ENCODE measurements around the gene LRRFIP1.

LRRFIP1 gene

GRCh38 chr2:237653776-237654558 lies 26.6 kb downstream of the LRRFIP1 start:
- Histone ChIP-seq H3F3A (ENCODE audit: insufficient read depth, low read length) (no peaks in the 10 kb centered on the region), H3K4me3 (ENCODE audit: low read length) (no peak overlapping the region), H3K9me3 (replicated peaks; ENCODE audit: insufficient read depth, low read length) (no peaks in the 10 kb centered on the region), H3K36me3 (replicated peaks; ENCODE audit: insufficient read depth, low read length) (no peaks in the 10 kb centered on the region), H4K20me1 (ENCODE audit: insufficient read depth, low read length) (no peaks in the 10 kb centered on the region), H3K9me2 (replicated peaks; ENCODE audit: insufficient read depth, low read length) (no peaks in the 10 kb centered on the region), H3K4me1 (ENCODE audit: low read length) (no peaks in the 10 kb centered on the region), H3K79me2 (ENCODE audit: low read length) (no peaks in the 10 kb centered on the region), H3K9ac (ENCODE audit: low read length) (no peak overlapping the region), H3K27me3 (replicated peaks; ENCODE audit: insufficient read depth, low read length) (no peaks in the 10 kb centered on the region), H2AFZ (ENCODE audit: low read length) (no peak overlapping the region), H3K4me2 (ENCODE audit: low read depth, low read length) (no peak overlapping the region), H3K27ac (ENCODE audit: low read length) (no peak overlapping the region)
- TF ChIP-seq CTCF (IDR thresholded peaks at IDR 0.05; ENCODE audit: low read length), result no peak
- TF ChIP-seq EZH2phosphoT487 (IDR thresholded peaks at IDR 0.05; ENCODE audit: low read length), result no peak
- TF ChIP-seq EZH2 (optimal IDR thresholded peaks at IDR 0.05; ENCODE audit: low read depth, low read length), result no peak
- no peak for DNase-seq

GRCh38 chr2:237657063-237657462 lies 29.7 kb downstream of the LRRFIP1 start:
- H3K4me2 ChIP-seq (ENCODE audit: low read depth, low read length), result no peak overlapping the region
- no peaks in the 10 kb centered on the region for H3K27me3 ChIP-seq (replicated peaks; ENCODE audit: insufficient read depth, low read length)
- no peaks in the 10 kb centered on the region for H4K20me1 ChIP-seq (ENCODE audit: insufficient read depth, low read length)
- no peaks in the 10 kb centered on the region for H3K79me2 ChIP-seq (ENCODE audit: low read length)
- no peak for DNase-seq
- H3K36me3 ChIP-seq (replicated peaks; ENCODE audit: insufficient read depth, low read length), result no peaks in the 10 kb centered on the region
- H3K9ac ChIP-seq (ENCODE audit: low read length), result no peak overlapping the region
- H2AFZ ChIP-seq (ENCODE audit: low read length), result no peak overlapping the region
- H3K4me3 ChIP-seq (ENCODE audit: low read length), result no peak overlapping the region
- no peak overlapping the region for H3K27ac ChIP-seq (ENCODE audit: low read length)
- H3K9me3 ChIP-seq (replicated peaks; ENCODE audit: insufficient read depth, low read length), result no peaks in the 10 kb centered on the region
- TF ChIP-seq EZH2phosphoT487 (IDR thresholded peaks at IDR 0.05; ENCODE audit: low read length) (no peak), CTCF (IDR thresholded peaks at IDR 0.05; ENCODE audit: low read length) (no peak), EZH2 (optimal IDR thresholded peaks at IDR 0.05; ENCODE audit: low read depth, low read length) (no peak)
- no peaks in the 10 kb centered on the region for H3K4me1 ChIP-seq (ENCODE audit: low read length)
- H3K9me2 ChIP-seq (replicated peaks; ENCODE audit: insufficient read depth, low read length), result no peaks in the 10 kb centered on the region
- no peaks in the 10 kb centered on the region for H3F3A ChIP-seq (ENCODE audit: insufficient read depth, low read length)

- Histone ChIP-seq H3K4me3 (ENCODE audit: low read length) (no peak overlapping the region), H4K20me1 (ENCODE audit: insufficient read depth, low read length) (no peaks in the 10 kb centered on the region), H3K27ac (ENCODE audit: low read length) (no peak overlapping the region), H3K36me3 (replicated peaks; ENCODE audit: insufficient read depth, low read length) (no peaks in the 10 kb centered on the region), H3K79me2 (ENCODE audit: low read length) (no peaks in the 10 kb centered on the region), H3K9me2 (replicated peaks; ENCODE audit: insufficient read depth, low read length) (no peaks in the 10 kb centered on the region), H3K4me1 (ENCODE audit: low read length) (no peaks in the 10 kb centered on the region), H2AFZ (ENCODE audit: low read length) (no peak overlapping the region), H3K27me3 (replicated peaks; ENCODE audit: insufficient read depth, low read length) (no peaks in the 10 kb centered on the region), H3F3A (ENCODE audit: insufficient read depth, low read length) (no peaks in the 10 kb centered on the region), H3K9me3 (replicated peaks; ENCODE audit: insufficient read depth, low read length) (no peaks in the 10 kb centered on the region), H3K9ac (ENCODE audit: low read length) (no peak overlapping the region), H3K4me2 (ENCODE audit: low read depth, low read length) (no peak overlapping the region)
- TF ChIP-seq EZH2phosphoT487 (IDR thresholded peaks at IDR 0.05; ENCODE audit: low read length) (no peak), EZH2 (optimal IDR thresholded peaks at IDR 0.05; ENCODE audit: low read depth, low read length) (no peak), CTCF (IDR thresholded peaks at IDR 0.05; ENCODE audit: low read length) (no peak)
- DNase-seq, result no peak
Measured at GRCh38 chr2:237660381-237660900, 33.1 kb downstream of the LRRFIP1 start.

Data from MM.1S (cell line).